Endothelial cell of umbilical vein (primary cell): ENCODE results near the gene ASPSCR1. TPM values are rescaled to one million over a fixed set of nuclear protein-coding genes. Genes with fewer than 3 reads are reported as not detected.
A peak's percentile ranks its signal among the peaks of the same experiment; 100 is the strongest.

Experiments used
- BruUV-seq: library from RNA; stranded (reverse); fragments of 400-500 nt; replicated peaks from 2 replicates; lab custom pipeline; 2021; lab: Mats Ljungman, UMichigan
- CTCF ChIA-PET: fragments of 300-600, 350-600 bp; sonication (Branson Sonifier 250); formaldehyde crosslinking; loops from one replicate; lab custom pipeline; 2021; ENCODE audit warnings: antibody characterized with exemption, inconsistent platforms; lab: Charles Lee
- POLR2A ChIA-PET: fragments of 300-600, 350-600 bp; sonication (Branson Sonifier 250); formaldehyde crosslinking; loops from one replicate; lab custom pipeline; 2021; ENCODE audit warnings: antibody characterized with exemption, inconsistent platforms; lab: Charles Lee
- DNase-seq: peaks from one replicate; pipeline ENCODE4 v3.0.0-alpha.2; 2011; ENCODE audit warnings: low read depth, low spot score
- FAIRE-seq: peaks from 2 replicates; lab custom pipeline; 2011; peaks lifted over from hg19 to GRCh38; lab: Jason Lieb, UNC
- H2AFZ ChIP-seq: 2 replicates; pipeline ENCODE4 v1.6.0; 2012; ENCODE audit warnings: low read depth, low read length, control low read depth, inconsistent platforms
- H3K27ac ChIP-seq: 2 replicates; pipeline ENCODE4 v1.5.1; 2011; ENCODE audit warnings: low read depth, mild to moderate bottlenecking, control low read depth, low read length, moderate library complexity; ENCODE audit not compliant: insufficient read depth
- H3K27me3 ChIP-seq, 2 experiments: 2 replicates each; pipeline versions ENCODE4 v1.6.0 to v1.6.1; 2011; ENCODE audit warnings: low read length in 2 of 2, mixed read lengths in 1 of 2; ENCODE audit not compliant: control insufficient read depth in 2 of 2, insufficient read depth in 2 of 2
- H3K36me3 ChIP-seq, 2 experiments: 2 replicates in 1 of 2; 3 replicates in 1 of 2; pipeline ENCODE4 v1.5.1; 2011; ENCODE audit warnings: low read length in 2 of 2, mild to moderate bottlenecking in 1 of 2, moderate library complexity in 1 of 2; ENCODE audit not compliant: control insufficient read depth in 2 of 2, insufficient read depth in 2 of 2; ENCODE audit errors: extremely low read depth in 1 of 2
- H3K4me1 ChIP-seq: 3 replicates; pipeline ENCODE4 v1.5.1; 2011; ENCODE audit warnings: mild to moderate bottlenecking, low read length; ENCODE audit not compliant: control insufficient read depth, insufficient read depth; ENCODE audit errors: extremely low read depth
- H3K4me2 ChIP-seq: 2 replicates; pipeline ENCODE4 v1.6.1; 2011; ENCODE audit warnings: low read length, control low read depth, mixed read lengths; ENCODE audit not compliant: insufficient read depth
- H3K4me3 ChIP-seq, 3 experiments: fragments of 200-600 bp in 1 of 3; sonication (generic), shearing (Covaris generic) in 1 of 3; replicated peaks in 1 of 3; 2 replicates each; pipeline ENCODE4 v1.5.1; 2011 to 2016; ENCODE audit warnings: control low read depth in 3 of 3, low read length in 3 of 3, mild to moderate bottlenecking in 2 of 3, inconsistent platforms in 1 of 3, low read depth in 1 of 3, moderate library complexity in 1 of 3; ENCODE audit not compliant: insufficient read depth in 1 of 3
- H3K79me2 ChIP-seq: 2 replicates; pipeline ENCODE4 v1.6.0; 2012; ENCODE audit warnings: low read length, inconsistent platforms; ENCODE audit not compliant: control insufficient read depth, insufficient read depth
- H3K9ac ChIP-seq: replicated peaks from 2 replicates; pipeline ENCODE3; 2011; ENCODE audit warnings: low read length, control low read depth; ENCODE audit not compliant: insufficient read depth; ENCODE audit errors: extremely low read depth
- H3K9me1 ChIP-seq: replicated peaks from 3 replicates; pipeline ENCODE4 v1.6.0; 2011; ENCODE audit warnings: mild to moderate bottlenecking, low read length; ENCODE audit not compliant: control insufficient read depth, insufficient read depth; ENCODE audit errors: extremely low read depth
- H3K9me3 ChIP-seq: replicated peaks from 2 replicates; pipeline ENCODE4 v1.5.1; 2012; ENCODE audit warnings: low read length, inconsistent platforms; ENCODE audit not compliant: control insufficient read depth, insufficient read depth
- H4K20me1 ChIP-seq: replicated peaks from 2 replicates; pipeline ENCODE3; 2011; ENCODE audit warnings: mild to moderate bottlenecking, low read length; ENCODE audit not compliant: control insufficient read depth, insufficient read depth; ENCODE audit errors: extremely low read depth
- CTCF ChIP-seq, 2 donors: IDR thresholded peaks; 1 replicate in 1 of 2; 2 replicates in 1 of 2; pipeline ENCODE4 v1.5.1; 2011; ENCODE audit warnings: low read length in 2 of 2, mild to moderate bottlenecking in 2 of 2, moderate library complexity in 2 of 2, control low read depth in 1 of 2, inconsistent platforms in 1 of 2, low read depth in 1 of 2; ENCODE audit not compliant: insufficient read depth in 1 of 2; ENCODE audit errors: extremely low read depth in 1 of 2
- EZH2 ChIP-seq: IDR thresholded peaks from 2 replicates; pipeline ENCODE4 v1.6.1; 2012; ENCODE audit warnings: borderline replicate concordance, low read depth, mild to moderate bottlenecking, moderate library complexity, low read length, inconsistent platforms; ENCODE audit not compliant: severe bottlenecking
- FOS ChIP-seq: IDR thresholded peaks from 2 replicates; pipeline ENCODE4 v1.6.1; 2011; ENCODE audit warnings: mild to moderate bottlenecking, low read length, moderate library complexity, borderline replicate concordance; ENCODE audit not compliant: insufficient read depth
- GATA2 ChIP-seq: IDR thresholded peaks from 2 replicates; pipeline ENCODE4 v1.7.0; 2011; ENCODE audit warnings: low read depth, mild to moderate bottlenecking, moderate library complexity, mixed read lengths, low read length; ENCODE audit not compliant: insufficient read length, insufficient read depth
- JUN ChIP-seq: IDR thresholded peaks from 2 replicates; pipeline ENCODE4 v1.6.1; 2011; ENCODE audit warnings: borderline replicate concordance, low read depth; ENCODE audit not compliant: insufficient read length, insufficient read depth
- MAX ChIP-seq: IDR thresholded peaks from 2 replicates; pipeline ENCODE4 v1.6.1; 2011; ENCODE audit not compliant: insufficient read depth, insufficient read length
- MYC ChIP-seq: IDR thresholded peaks from one replicate; pipeline ENCODE4 v1.6.1; 2011; ENCODE audit warnings: mild to moderate bottlenecking, low read depth, low read length
- POLR2A ChIP-seq: IDR thresholded peaks from 2 replicates; pipeline ENCODE4 v1.6.1; 2012; ENCODE audit warnings: low read depth, mild to moderate bottlenecking, control low read depth, low read length
- POLR2AphosphoS5 ChIP-seq: IDR thresholded peaks from 2 replicates; pipeline ENCODE4 v1.6.1; 2012; ENCODE audit warnings: low read depth, mild to moderate bottlenecking, control low read depth, low read length, moderate library complexity; ENCODE audit not compliant: insufficient read depth
- dilution Hi-C: fragments of 300-500 bp; cut with MboI; formaldehyde crosslinking; loops from one replicate; pipeline ENCODE4 v1.15.0; 2019; ENCODE audit warnings: low sequenced_read_pairs; ENCODE audit not compliant: extremely low pct_ligation_motif_present
- intact Hi-C: fragments of 100-400 bp; cut with micrococcal nuclease; formaldehyde crosslinking; loops from one replicate; pipeline ENCODE4 v1.10.0; 2022
- polyA plus RNA-seq, 4 experiments: library from polyadenylated mRNA; depleted of rRNA in 3 of 4; stranded (reverse) in 3 of 4; unstranded in 1 of 4; fragments of >200 nt; gene quantifications; 2 replicates each; pipeline versions ENCODE4 v1.2.1 to v1.2.3, GENCODE V29; 2011 to 2012; ENCODE audit warnings: missing spikeins in 1 of 4
- total RNA-seq: library from RNA; stranded (reverse); gene quantifications from 2 replicates; pipeline ENCODE4 v1.2.3, GENCODE V29; 2021

The ASPSCR1 gene
- total and polyA plus RNA-seq, 2 donors (not counting 3 experiments of a cell fraction or from before 2014, with no cell fraction given), result 24.8 to 36.5 TPM

DNA sequence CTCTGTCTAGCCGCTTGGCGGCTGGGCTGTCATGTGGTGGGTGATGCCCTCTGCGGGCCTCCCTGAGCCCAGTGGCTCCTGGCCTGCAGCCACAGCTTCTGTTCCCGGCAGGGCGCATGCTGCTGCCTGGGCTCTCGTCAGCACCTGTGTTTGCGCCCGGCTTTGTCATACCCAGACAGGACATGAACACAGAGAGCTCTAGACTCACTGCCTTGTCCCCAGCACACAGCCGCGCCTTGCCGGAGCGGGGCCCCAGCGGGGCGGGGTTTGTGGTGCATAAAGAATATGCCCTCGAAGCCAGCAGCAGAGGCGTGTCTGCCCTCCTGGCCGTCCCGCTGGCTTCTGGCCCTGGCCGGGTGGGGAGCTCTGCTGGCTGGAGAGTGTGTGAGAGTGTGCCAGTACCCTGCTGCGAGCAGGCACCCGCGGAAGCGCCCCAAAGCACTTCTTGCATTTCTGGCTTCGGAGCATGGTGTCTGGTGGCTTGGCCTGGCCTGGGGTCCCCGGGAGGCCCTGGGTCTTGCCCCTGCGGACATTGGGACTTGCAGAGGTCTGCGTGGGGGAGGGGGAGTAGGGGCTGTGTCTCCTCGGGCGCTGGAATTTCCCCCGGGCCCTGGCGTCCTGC is 14.4 kb downstream of the ASPSCR1 start:
- no peak overlapping the region for H2AFZ ChIP-seq
- H3K36me3 ChIP-seq, result peaks cover 0 to 2% of the 10 kb centered on the region in 2 experiments
- H3K27me3 ChIP-seq, result no peaks in the 10 kb centered on the region
- CTCF ChIA-PET, result interaction anchor here (0.7 to 1.8 kb wide), 3 partner anchors 29 to 39 kb away, joined by 3 to 13 read pairs (median 10); no protein-coding TSS in a partner anchor
- POLR2A ChIA-PET, result no interaction called here
- dilution Hi-C loops (no loop called here), intact Hi-C loops (no loop called here)
- no peaks in the 10 kb centered on the region for H3K79me2 ChIP-seq
- no peak overlapping the region for H3K9ac ChIP-seq
- H3K9me3 ChIP-seq, result no peaks in the 10 kb centered on the region
- no peak for TF ChIP-seq GATA2
- TF ChIP-seq JUN, result no peak
- TF ChIP-seq MYC, result no peak
- no peak for TF ChIP-seq POLR2A
- no peak for TF ChIP-seq FOS
- peaks cover 2% of the 10 kb centered on the region for H3K4me1 ChIP-seq
- H4K20me1 ChIP-seq, result no peaks in the 10 kb centered on the region
- peak; percentile 21 for FAIRE-seq
- H3K27ac ChIP-seq, result no peak overlapping the region
- DNase-seq, result peak; percentile 36
- H3K9me1 ChIP-seq, result no peaks in the 10 kb centered on the region
- no peak overlapping the region for H3K4me2 ChIP-seq
- no TSS peak for BruUV-seq
- H3K4me3 ChIP-seq, result no peak overlapping the region

- no peaks in the 10 kb centered on the region for H3K9me3 ChIP-seq
- ChIA-PET POLR2A (no interaction called here), CTCF (interaction anchor here (1.6 to 1.8 kb wide), 2 partner anchors 28 to 33 kb away, joined by 10 to 13 read pairs; no protein-coding TSS in a partner anchor)
- peaks cover 0 to 2% of the 10 kb centered on the region in 2 experiments for H3K36me3 ChIP-seq
- H3K9me1 ChIP-seq, result no peaks in the 10 kb centered on the region
- H4K20me1 ChIP-seq, result no peaks in the 10 kb centered on the region
- no peak for DNase-seq
- H3K27me3 ChIP-seq, result no peaks in the 10 kb centered on the region
- no peak overlapping the region for H3K27ac ChIP-seq
- intact Hi-C loops (no loop called here), dilution Hi-C loops (no loop called here)
- no peak for FAIRE-seq
- peaks cover 2% of the 10 kb centered on the region for H3K4me1 ChIP-seq
- H3K4me3 ChIP-seq, result no peak overlapping the region
- H3K4me2 ChIP-seq, result no peak overlapping the region
- no peak overlapping the region for H2AFZ ChIP-seq
- no peaks in the 10 kb centered on the region for H3K79me2 ChIP-seq
- no TSS peak for BruUV-seq
- no peak overlapping the region for H3K9ac ChIP-seq
- no peak for TF ChIP-seq CTCF (IDR thresholded peaks at IDR 0.05; ENCODE audit: extremely low read depth in 1 of 2, insufficient read depth in 1 of 2, low read depth in 1 of 2, low read length in 2 of 2)
- TF ChIP-seq MAX, result no peak
- no peak for TF ChIP-seq EZH2
- TF ChIP-seq POLR2AphosphoS5, result no peak
- no peak for TF ChIP-seq GATA2
- no peak for TF ChIP-seq MYC
- TF ChIP-seq POLR2A, result no peak
- TF ChIP-seq FOS, result no peak
- TF ChIP-seq JUN, result no peak
Observed at GRCh38 chr17:81992306-81993102, 15.1 kb downstream of the ASPSCR1 start.
